ENCODE measurements around the gene ITSN2.

Gene ITSN2

GRCh38 chr2:24382363-24383073, 22.2 kb upstream of the ITSN2 start:
- H3K4me3 ChIP-seq (ENCODE audit: control insufficient read depth, low read depth, low read length), result no peak overlapping the region
- DNase-seq (ENCODE audit: low read depth), result peak; percentile 71
- peak; percentile 73 for TF ChIP-seq CTCF (conservative IDR thresholded peaks at IDR 0.05; ENCODE audit: control insufficient read depth, insufficient read depth, low read depth, low read length)

- no peak overlapping the region for H3K4me3 ChIP-seq (ENCODE audit: control insufficient read depth, low read depth, low read length)
- TF ChIP-seq CTCF (conservative IDR thresholded peaks at IDR 0.05; ENCODE audit: control insufficient read depth, insufficient read depth, low read depth, low read length), result no peak
- DNase-seq (ENCODE audit: low read depth), result no peak
These were observed 20.5 kb upstream of the ITSN2 start for GRCh38 chr2:24380820-24381219.

GRCh38 chr2:24375349-24376087, 15.2 kb upstream of the ITSN2 start:
- TF ChIP-seq CTCF (conservative IDR thresholded peaks at IDR 0.05; ENCODE audit: control insufficient read depth, insufficient read depth, low read depth, low read length), result no peak
- no peak for DNase-seq (ENCODE audit: low read depth)
- H3K4me3 ChIP-seq (ENCODE audit: control insufficient read depth, low read depth, low read length), result no peak overlapping the region

- no peak overlapping the region for H3K4me3 ChIP-seq (ENCODE audit: control insufficient read depth, low read depth, low read length)
- DNase-seq (ENCODE audit: low read depth), result no peak
- TF ChIP-seq CTCF (conservative IDR thresholded peaks at IDR 0.05; ENCODE audit: control insufficient read depth, insufficient read depth, low read depth, low read length), result no peak
These were observed 14.0 kb upstream of the ITSN2 start for GRCh38 chr2:24374301-24374700.

GRCh38 chr2:24372033-24372432, 11.7 kb upstream of the ITSN2 start:
- no peak for TF ChIP-seq CTCF (conservative IDR thresholded peaks at IDR 0.05; ENCODE audit: control insufficient read depth, insufficient read depth, low read depth, low read length)
- no peak for DNase-seq (ENCODE audit: low read depth)

GRCh38 chr2:24365826-24366225, 5.5 kb upstream of the ITSN2 start:
- H3K4me3 ChIP-seq (ENCODE audit: control insufficient read depth, low read depth, low read length), result no peak overlapping the region
- TF ChIP-seq CTCF (conservative IDR thresholded peaks at IDR 0.05; ENCODE audit: control insufficient read depth, insufficient read depth, low read depth, low read length), result no peak
- DNase-seq (ENCODE audit: low read depth), result no peak

More at GRCh38 chr2:24372033-24372432, 11.7 kb upstream of the ITSN2 start:
- no peak overlapping the region for H3K4me3 ChIP-seq (ENCODE audit: control insufficient read depth, low read depth, low read length)

All from fibroblast of mammary gland (primary cell).